Lung (tissue), 12 donors: ENCODE data around the gene RNF183. TPM values are rescaled to one million over a fixed set of nuclear protein-coding genes. Genes with fewer than 3 reads are reported as not detected.

Experiments
- ATAC-seq: fragments of 200-7000 bp; cut with Tn5 transposase; one replicate; pipeline ENCODE4 v1.9.1; 2020; ENCODE audit warnings: moderate number of reproducible peaks; ENCODE audit not compliant: insufficient read depth, low FRiP score
- DNase-seq, 3 donors: peaks; one replicate each; pipeline ENCODE4 v3.0.0-alpha.2; 2013 to 2017
- H3K27ac ChIP-seq, 2 donors: one replicate each; pipeline ENCODE4 v1.5.1; 2013; ENCODE audit warnings: mild to moderate bottlenecking in 2 of 2, moderate library complexity in 2 of 2, control low read depth in 1 of 2, inconsistent platforms in 1 of 2, low read depth in 1 of 2, low read length in 1 of 2
- H3K27me3 ChIP-seq, 3 donors: one replicate each; pipeline ENCODE4 v1.5.1; 2013; ENCODE audit warnings: low read length in 2 of 3; ENCODE audit not compliant: control insufficient read depth in 3 of 3, insufficient read depth in 3 of 3
- H3K36me3 ChIP-seq, 4 donors: one replicate each; pipeline ENCODE4 v1.5.1; 2013; ENCODE audit warnings: low read length in 4 of 4, mild to moderate bottlenecking in 1 of 4, moderate library complexity in 1 of 4; ENCODE audit not compliant: control insufficient read depth in 4 of 4, insufficient read depth in 4 of 4
- H3K4me1 ChIP-seq, 5 donors: one replicate each; pipeline ENCODE4 v1.5.1; 2013; ENCODE audit warnings: low read length in 5 of 5, mild to moderate bottlenecking in 2 of 5, moderate library complexity in 1 of 5; ENCODE audit not compliant: control insufficient read depth in 5 of 5, insufficient read depth in 5 of 5
- H3K4me3 ChIP-seq: one replicate; pipeline ENCODE4 v1.5.1; 2013; ENCODE audit warnings: mild to moderate bottlenecking, control low read depth, moderate library complexity
- H3K9ac ChIP-seq, 2 donors: one replicate each; pipeline ENCODE4 v1.5.1; 2013; ENCODE audit warnings: low read length in 2 of 2, control low read depth in 1 of 2; ENCODE audit not compliant: insufficient read depth in 1 of 2
- H3K9me3 ChIP-seq, 4 donors: one replicate each; pipeline ENCODE4 v1.5.1; 2013; ENCODE audit warnings: low read length in 3 of 4, mild to moderate bottlenecking in 1 of 4, moderate library complexity in 1 of 4; ENCODE audit not compliant: control insufficient read depth in 4 of 4, insufficient read depth in 3 of 4
- CTCF ChIP-seq: IDR thresholded peaks from 2 replicates; pipeline ENCODE4 v1.5.1; 2012; ENCODE audit warnings: mild to moderate bottlenecking; ENCODE audit errors: control extremely low read depth, extremely low read depth
- WGBS, 2 donors: extraction: QIAGEN DNeasy Blood & Tissue Kit; methylation state at CpG; one replicate each; pipeline ENCODE4 v1.1.7; 2013; 5-methylcytosine and 5-hydroxymethylcytosine counted together
- polyA plus RNA-seq, 2 donors: library from polyadenylated mRNA; stranded (reverse); fragments of 200-250 nt; gene quantifications; one replicate each; pipeline ENCODE4 v1.2.1, GENCODE V29; 2013
- total RNA-seq, 2 donors: library from RNA; depleted of rRNA in 1 of 2; stranded (reverse); fragments of >200 nt in 1 of 2; gene quantifications; one replicate each; pipeline ENCODE4 v1.2.1, GENCODE V29; 2014 to 2021
- donor health status: control.
- donor health status: control.
- donor health status: Bipolar disorder and iron deficiency.
- donor health status: healthy.
- donor health status: DM: yes; HTN: yes; CAD: no.

RNF183 gene
- total and polyA plus RNA-seq, 4 donors, result 0.12 to 1.1 (median 0.56) TPM

GRCh38 chr9:113293285-113293878 lies 9.8 kb downstream of the RNF183 start:
- H3K4me3 ChIP-seq, result no peak overlapping the region
- H3K9ac ChIP-seq, result no peak overlapping the region
- H3K4me1 ChIP-seq, result no peaks in the 10 kb centered on the region
- WGBS, 2 donors, result 89 to 92% methylated on average over 7 of the region's 7 CpGs
- TF ChIP-seq CTCF, result no peak
- ATAC-seq (no peak), DNase-seq (no peak)
- H3K9me3 ChIP-seq, result peaks cover 0 to 1% (median 0%) of the 10 kb centered on the region in 4 donors
- no peak overlapping the region for H3K27ac ChIP-seq
- H3K27me3 ChIP-seq, result no peaks in the 10 kb centered on the region
- H3K36me3 ChIP-seq, result peaks cover 24 to 34% (median 30%) of the 10 kb centered on the region in 4 donors

- no peaks in the 10 kb centered on the region for H3K4me1 ChIP-seq
- H3K4me3 ChIP-seq, result no peak overlapping the region
- peaks cover 0 to 1% (median 0%) of the 10 kb centered on the region in 4 donors for H3K9me3 ChIP-seq
- whole genome bisulfite sequencing, 2 donors, result 89 to 93% methylated on average over 6 of the region's 6 CpGs
- ATAC-seq, result no peak
- peaks cover 39 to 56% (median 41%) of the 10 kb centered on the region in 4 donors for H3K36me3 ChIP-seq
- no peak for DNase-seq
- no peak overlapping the region for H3K27ac ChIP-seq
- no peaks in the 10 kb centered on the region for H3K27me3 ChIP-seq
- TF ChIP-seq CTCF, result no peak
- no peak overlapping the region for H3K9ac ChIP-seq
Measured at GRCh38 chr9:113290052-113290607, 13.0 kb downstream of the RNF183 start.

GRCh38 chr9:113289091-113289490 lies 14.1 kb downstream of the RNF183 start:
- H3K27ac ChIP-seq, result peak overlapping the region in 1 of 2 donors; percentile 43
- H3K4me1 ChIP-seq, result no peaks in the 10 kb centered on the region
- H3K9me3 ChIP-seq, result peaks cover 0 to 1% (median 0%) of the 10 kb centered on the region in 4 donors
- ATAC-seq (no peak), DNase-seq (no peak)
- no peak overlapping the region for H3K4me3 ChIP-seq
- no peaks in the 10 kb centered on the region for H3K27me3 ChIP-seq
- peaks cover 42 to 65% (median 50%) of the 10 kb centered on the region in 4 donors for H3K36me3 ChIP-seq
- H3K9ac ChIP-seq, result no peak overlapping the region
- WGBS, 2 donors, result 95 to 100% methylated on average over 2 of the region's 2 CpGs
- no peak for TF ChIP-seq CTCF
